HEK293 (cell line): ENCODE results near the gene S100A8.

ENCODE experiments used
- CTCF ChIA-PET: fragments of 350-600 bp; formaldehyde crosslinking; extraction: SDS; loops from one replicate; lab custom pipeline; 2021; ENCODE audit warnings: antibody characterized with exemption; lab: Yijun Ruan, JAX
- POLR2A ChIA-PET: fragments of 300-600 bp; formaldehyde crosslinking; extraction: SDS; loops from one replicate; lab custom pipeline; 2020; ENCODE audit warnings: antibody characterized with exemption, inconsistent platforms; lab: Yijun Ruan, JAX
- H3K27ac ChIP-seq: fragments of 200-500 bp; sonication (Bioruptor generic); 2 replicates; pipeline ENCODE4 v1.5.1; 2014; ENCODE audit warnings: low read depth, low read length, control low read depth, inconsistent platforms; ENCODE audit errors: extremely low read depth
- H3K36me3 ChIP-seq, 2 experiments: fragments of 200-500 bp in 1 of 2; sonication (Bioruptor generic) in 1 of 2; 1 replicate in 1 of 2; 2 replicates in 1 of 2; pipeline ENCODE4 v1.5.1; 2014 to 2017; ENCODE audit warnings: inconsistent platforms in 2 of 2, low read length in 2 of 2; ENCODE audit not compliant: control insufficient read depth in 2 of 2, insufficient read depth in 1 of 2
- H3K4me1 ChIP-seq: fragments of 200-500 bp; sonication (Bioruptor generic); 2 replicates; pipeline ENCODE4 v1.5.1; 2014; ENCODE audit warnings: mild to moderate bottlenecking, low read length, inconsistent platforms; ENCODE audit not compliant: control insufficient read depth, insufficient read depth
- H3K4me3 ChIP-seq: 2 replicates; pipeline ENCODE4 v1.5.1; 2011; ENCODE audit warnings: low read depth, mild to moderate bottlenecking, control low read depth, low read length, moderate library complexity
- H3K9me3 ChIP-seq: fragments of 200-500 bp; sonication (Bioruptor generic); 2 replicates; pipeline ENCODE4 v1.5.1; 2014; ENCODE audit warnings: low read depth, low read length, inconsistent platforms; ENCODE audit not compliant: control insufficient read depth, insufficient read depth
- KLF1 ChIP-seq: fragments of 450-650 bp; formaldehyde crosslinking; IDR thresholded peaks from 2 replicates; pipeline ENCODE4 v1.5.1; 2016; ENCODE audit warnings: missing biosample characterization, missing genetic modification characterization
- MZF1 ChIP-seq: fragments of 450-650 bp; formaldehyde crosslinking; IDR thresholded peaks from 2 replicates; pipeline ENCODE4 v1.5.1; 2017; ENCODE audit warnings: missing biosample characterization, missing genetic modification characterization, borderline replicate concordance
- SCRT1 ChIP-seq: fragments of 450-650 bp; formaldehyde crosslinking; IDR thresholded peaks from 2 replicates; pipeline ENCODE4 v1.5.1; 2016; ENCODE audit warnings: missing biosample characterization, missing genetic modification characterization, borderline replicate concordance
- TRIM28 ChIP-seq: IDR thresholded peaks from 2 replicates; pipeline ENCODE4 v1.6.1; 2011; ENCODE audit warnings: low read length, control low read depth, borderline replicate concordance
- ZBTB20 ChIP-seq: fragments of 450-650 bp; formaldehyde crosslinking; IDR thresholded peaks from 2 replicates; pipeline ENCODE4 v1.5.1; 2016; ENCODE audit warnings: missing biosample characterization, missing genetic modification characterization
- ZFP69B ChIP-seq: fragments of 450-650 bp; formaldehyde crosslinking; IDR thresholded peaks from 2 replicates; pipeline ENCODE4 v1.5.1; 2016; ENCODE audit warnings: missing biosample characterization, missing genetic modification characterization
- ZNF121 ChIP-seq: fragments of 450-650 bp; formaldehyde crosslinking; IDR thresholded peaks from 2 replicates; pipeline ENCODE4 v1.5.1; 2016; ENCODE audit warnings: missing biosample characterization, missing genetic modification characterization
- ZNF23 ChIP-seq: fragments of 450-650 bp; formaldehyde crosslinking; IDR thresholded peaks from 2 replicates; pipeline ENCODE4 v1.5.1; 2016; ENCODE audit warnings: missing biosample characterization, missing genetic modification characterization, borderline replicate concordance
- ZNF274 ChIP-seq, 2 experiments: fragments of 200-500 bp in 1 of 2; fragments of 450-650 bp in 1 of 2; sonication (Bioruptor generic) in 1 of 2; formaldehyde crosslinking in 1 of 2; IDR thresholded peaks; 2 replicates each; pipeline versions ENCODE4 v1.5.1 to v1.6.1; 2014 to 2016; ENCODE audit warnings: borderline replicate concordance in 1 of 2, inconsistent platforms in 1 of 2, low read length in 1 of 2, missing biosample characterization in 1 of 2, missing genetic modification characterization in 1 of 2
- ZNF335 ChIP-seq: fragments of 450-650 bp; formaldehyde crosslinking; conservative IDR thresholded peaks from 2 replicates; pipeline ENCODE4 v1.5.1; 2016; ENCODE audit warnings: missing biosample characterization, missing genetic modification characterization
- ZNF350 ChIP-seq: fragments of 450-650 bp; formaldehyde crosslinking; IDR thresholded peaks from 2 replicates; pipeline ENCODE4 v1.5.0; 2017; ENCODE audit warnings: missing biosample characterization, mild to moderate bottlenecking, missing genetic modification characterization
- ZNF354C ChIP-seq: fragments of 450-650 bp; formaldehyde crosslinking; IDR thresholded peaks from 2 replicates; pipeline ENCODE4 v1.5.1; 2016; ENCODE audit warnings: missing biosample characterization, missing genetic modification characterization, low read depth, borderline replicate concordance
- ZNF37A ChIP-seq: fragments of 450-650 bp; IDR thresholded peaks from 2 replicates; pipeline ENCODE4 v1.5.1; 2018; ENCODE audit warnings: missing biosample characterization, missing genetic modification characterization
- ZNF433 ChIP-seq: fragments of 450-650 bp; formaldehyde crosslinking; IDR thresholded peaks from 2 replicates; pipeline ENCODE4 v1.5.1; 2016; ENCODE audit warnings: missing biosample characterization, missing genetic modification characterization, low read depth
- ZNF558 ChIP-seq: fragments of 450-650 bp; formaldehyde crosslinking; IDR thresholded peaks from 2 replicates; pipeline ENCODE4 v1.5.1; 2016; ENCODE audit warnings: missing biosample characterization, missing genetic modification characterization
- ZNF623 ChIP-seq: fragments of 450-650 bp; formaldehyde crosslinking; IDR thresholded peaks from 2 replicates; pipeline ENCODE4 v1.5.1; 2016; ENCODE audit warnings: missing biosample characterization, missing genetic modification characterization
- ZNF776 ChIP-seq: fragments of 450-650 bp; formaldehyde crosslinking; IDR thresholded peaks from 2 replicates; pipeline ENCODE4 v1.5.0; 2017; ENCODE audit warnings: missing biosample characterization, missing genetic modification characterization, borderline replicate concordance
- TF ChIP-seq, protein P1 (sequence below): fragments of 450-650 bp; formaldehyde crosslinking; IDR thresholded peaks from 2 replicates; pipeline ENCODE4 v1.5.1; 2016; ENCODE audit warnings: missing biosample characterization, missing genetic modification characterization
- TF ChIP-seq, protein P2 (sequence below): fragments of 450-650 bp; formaldehyde crosslinking; IDR thresholded peaks from 2 replicates; pipeline ENCODE4 v1.5.1; 2016; ENCODE audit warnings: missing biosample characterization, missing genetic modification characterization
- TF ChIP-seq, protein P3 (sequence below): fragments of 450-650 bp; formaldehyde crosslinking; IDR thresholded peaks from 2 replicates; pipeline ENCODE4 v1.5.1; 2016; ENCODE audit warnings: missing biosample characterization, missing genetic modification characterization
- TF ChIP-seq, protein P4 (sequence below): IDR thresholded peaks from 2 replicates; pipeline ENCODE4 v1.6.1; 2011; ENCODE audit warnings: mild to moderate bottlenecking, low read depth, low read length, borderline replicate concordance
- TF ChIP-seq, protein P5 (sequence below): fragments of 450-650 bp; formaldehyde crosslinking; optimal IDR thresholded peaks from 2 replicates; pipeline ENCODE3; 2016; ENCODE audit warnings: missing biosample characterization, mild to moderate bottlenecking, missing genetic modification characterization
- TF ChIP-seq, protein P6 (sequence below): fragments of 450-650 bp; formaldehyde crosslinking; IDR thresholded peaks from 2 replicates; pipeline ENCODE4; 2016; ENCODE audit warnings: missing biosample characterization, missing genetic modification characterization

The S100A8 gene

DNA sequence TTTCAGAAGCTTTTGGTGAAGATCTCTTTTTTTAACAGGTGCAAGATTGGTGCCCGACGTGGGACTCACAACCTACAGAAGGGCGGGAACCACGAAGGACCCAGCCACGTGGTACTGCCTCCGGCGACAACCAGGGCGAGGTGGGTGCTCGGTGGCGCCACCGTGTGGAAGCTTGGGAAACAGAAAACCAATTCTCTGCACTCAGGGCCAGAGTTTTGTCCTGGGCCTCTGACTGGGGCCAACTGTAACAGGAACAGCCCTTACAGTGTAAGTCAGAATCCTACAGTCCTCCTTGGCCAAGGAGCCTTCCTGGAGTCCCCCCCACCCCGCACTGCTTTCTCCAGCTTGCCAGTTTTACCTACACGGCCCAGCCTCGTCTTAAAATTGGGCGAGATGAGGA is 13.9 kb upstream of the S100A8 start:
- CTCF ChIA-PET: interaction anchor here (0.7 to 1.3 kb wide), 4 partner anchors 49 to 964 kb away, joined by 3 to 6 read pairs (median 4); no protein-coding TSS in a partner anchor
- Histone ChIP-seq H3K27ac (no peak overlapping the region), H3K36me3 (no peaks in the 10 kb centered on the region), H3K9me3 (no peaks in the 10 kb centered on the region), H3K4me1 (no peaks in the 10 kb centered on the region), H3K4me3 (no peak overlapping the region)
- POLR2A ChIA-PET: no interaction called here
- TF ChIP-seq, protein P1, sequence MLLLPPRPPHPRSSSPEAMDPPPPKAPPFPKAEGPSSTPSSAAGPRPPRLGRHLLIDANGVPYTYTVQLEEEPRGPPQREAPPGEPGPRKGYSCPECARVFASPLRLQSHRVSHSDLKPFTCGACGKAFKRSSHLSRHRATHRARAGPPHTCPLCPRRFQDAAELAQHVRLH (tag by site-specific recombination): 0 out of 2 replicates have a peak, but pooled peaks have one; percentile 25
- no peak for TF ChIP-seq ZNF623 (tag by site-specific recombination)
- 0 out of 2 replicates have a peak, but pooled peaks have one; percentile 19 for TF ChIP-seq ZNF335 (tag by site-specific recombination)
- TF ChIP-seq, protein P2, sequence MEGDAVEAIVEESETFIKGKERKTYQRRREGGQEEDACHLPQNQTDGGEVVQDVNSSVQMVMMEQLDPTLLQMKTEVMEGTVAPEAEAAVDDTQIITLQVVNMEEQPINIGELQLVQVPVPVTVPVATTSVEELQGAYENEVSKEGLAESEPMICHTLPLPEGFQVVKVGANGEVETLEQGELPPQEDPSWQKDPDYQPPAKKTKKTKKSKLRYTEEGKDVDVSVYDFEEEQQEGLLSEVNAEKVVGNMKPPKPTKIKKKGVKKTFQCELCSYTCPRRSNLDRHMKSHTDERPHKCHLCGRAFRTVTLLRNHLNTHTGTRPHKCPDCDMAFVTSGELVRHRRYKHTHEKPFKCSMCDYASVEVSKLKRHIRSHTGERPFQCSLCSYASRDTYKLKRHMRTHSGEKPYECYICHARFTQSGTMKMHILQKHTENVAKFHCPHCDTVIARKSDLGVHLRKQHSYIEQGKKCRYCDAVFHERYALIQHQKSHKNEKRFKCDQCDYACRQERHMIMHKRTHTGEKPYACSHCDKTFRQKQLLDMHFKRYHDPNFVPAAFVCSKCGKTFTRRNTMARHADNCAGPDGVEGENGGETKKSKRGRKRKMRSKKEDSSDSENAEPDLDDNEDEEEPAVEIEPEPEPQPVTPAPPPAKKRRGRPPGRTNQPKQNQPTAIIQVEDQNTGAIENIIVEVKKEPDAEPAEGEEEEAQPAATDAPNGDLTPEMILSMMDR: 0 out of 2 replicates have a peak, but pooled peaks have one; percentile 11
- TF ChIP-seq TRIM28: no peak
- 0 out of 2 replicates have a peak, but pooled peaks have one; percentile 40 for TF ChIP-seq ZFP69B (tag by site-specific recombination)

DNA sequence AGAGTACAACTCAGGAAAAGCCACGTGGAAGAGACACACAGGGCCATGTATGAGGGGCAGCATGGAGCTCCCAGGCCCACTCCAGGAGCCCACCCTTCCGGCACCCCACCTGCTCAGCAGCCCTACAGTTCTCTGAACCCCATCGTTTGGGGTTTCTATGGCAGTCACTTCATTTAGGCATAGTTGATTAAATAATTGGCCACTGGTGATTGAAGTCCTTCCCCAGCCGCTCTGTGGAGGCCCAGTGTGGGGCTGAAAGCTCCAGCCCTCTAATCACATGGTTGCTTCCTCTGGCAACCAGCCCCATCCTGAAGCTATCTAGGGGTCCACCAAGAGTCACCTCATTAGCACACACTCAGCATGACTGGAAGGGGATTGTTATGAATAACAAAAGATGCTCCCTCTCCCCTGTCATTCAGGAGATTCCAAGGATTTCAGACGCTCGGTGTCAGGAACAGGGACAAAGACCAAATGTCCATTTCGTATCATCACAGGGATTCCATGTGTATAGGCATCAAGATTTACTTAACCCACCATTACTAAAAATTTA is 13.3 kb upstream of the S100A8 start:
- H3K4me3 ChIP-seq: no peak overlapping the region
- ChIA-PET POLR2A (no interaction called here), CTCF (interaction anchor here (0.7 to 1.3 kb wide), 6 partner anchors 48 to 964 kb away, joined by 3 to 6 read pairs (median 4); no protein-coding TSS in a partner anchor)
- H3K36me3 ChIP-seq: no peaks in the 10 kb centered on the region
- H3K27ac ChIP-seq: no peak overlapping the region
- H3K9me3 ChIP-seq: no peaks in the 10 kb centered on the region
- H3K4me1 ChIP-seq: no peaks in the 10 kb centered on the region
- TF ChIP-seq, protein P3, sequence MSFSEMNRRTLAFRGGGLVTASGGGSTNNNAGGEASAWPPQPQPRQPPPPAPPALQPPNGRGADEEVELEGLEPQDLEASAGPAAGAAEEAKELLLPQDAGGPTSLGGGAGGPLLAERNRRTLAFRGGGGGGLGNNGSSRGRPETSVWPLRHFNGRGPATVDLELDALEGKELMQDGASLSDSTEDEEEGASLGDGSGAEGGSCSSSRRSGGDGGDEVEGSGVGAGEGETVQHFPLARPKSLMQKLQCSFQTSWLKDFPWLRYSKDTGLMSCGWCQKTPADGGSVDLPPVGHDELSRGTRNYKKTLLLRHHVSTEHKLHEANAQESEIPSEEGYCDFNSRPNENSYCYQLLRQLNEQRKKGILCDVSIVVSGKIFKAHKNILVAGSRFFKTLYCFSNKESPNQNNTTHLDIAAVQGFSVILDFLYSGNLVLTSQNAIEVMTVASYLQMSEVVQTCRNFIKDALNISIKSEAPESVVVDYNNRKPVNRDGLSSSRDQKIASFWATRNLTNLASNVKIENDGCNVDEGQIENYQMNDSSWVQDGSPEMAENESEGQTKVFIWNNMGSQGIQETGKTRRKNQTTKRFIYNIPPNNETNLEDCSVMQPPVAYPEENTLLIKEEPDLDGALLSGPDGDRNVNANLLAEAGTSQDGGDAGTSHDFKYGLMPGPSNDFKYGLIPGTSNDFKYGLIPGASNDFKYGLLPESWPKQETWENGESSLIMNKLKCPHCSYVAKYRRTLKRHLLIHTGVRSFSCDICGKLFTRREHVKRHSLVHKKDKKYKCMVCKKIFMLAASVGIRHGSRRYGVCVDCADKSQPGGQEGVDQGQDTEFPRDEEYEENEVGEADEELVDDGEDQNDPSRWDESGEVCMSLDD (tag by site-specific recombination): no peak
- no peak for TF ChIP-seq ZNF23 (tag by site-specific recombination)
- TF ChIP-seq ZNF350 (tag by site-specific recombination): no peak
- no peak for TF ChIP-seq ZNF274 (IDR thresholded peaks at IDR 0.05; ENCODE audit: low read length)
- TF ChIP-seq ZNF274 (tag by site-specific recombination; IDR thresholded peaks at IDR 0.05; ENCODE audit: borderline replicate concordance): no peak
- TF ChIP-seq ZNF121: no peak
- no peak for TF ChIP-seq ZNF558
- TF ChIP-seq ZNF776 (tag by site-specific recombination): no peak
- TF ChIP-seq ZNF335 (tag by site-specific recombination): no peak
- no peak for TF ChIP-seq ZBTB20
- TF ChIP-seq MZF1 (tag by site-specific recombination): no peak
- no peak for TF ChIP-seq SCRT1
- TF ChIP-seq, protein P4, sequence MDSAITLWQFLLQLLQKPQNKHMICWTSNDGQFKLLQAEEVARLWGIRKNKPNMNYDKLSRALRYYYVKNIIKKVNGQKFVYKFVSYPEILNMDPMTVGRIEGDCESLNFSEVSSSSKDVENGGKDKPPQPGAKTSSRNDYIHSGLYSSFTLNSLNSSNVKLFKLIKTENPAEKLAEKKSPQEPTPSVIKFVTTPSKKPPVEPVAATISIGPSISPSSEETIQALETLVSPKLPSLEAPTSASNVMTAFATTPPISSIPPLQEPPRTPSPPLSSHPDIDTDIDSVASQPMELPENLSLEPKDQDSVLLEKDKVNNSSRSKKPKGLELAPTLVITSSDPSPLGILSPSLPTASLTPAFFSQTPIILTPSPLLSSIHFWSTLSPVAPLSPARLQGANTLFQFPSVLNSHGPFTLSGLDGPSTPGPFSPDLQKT: no peak
- TF ChIP-seq, protein P5, sequence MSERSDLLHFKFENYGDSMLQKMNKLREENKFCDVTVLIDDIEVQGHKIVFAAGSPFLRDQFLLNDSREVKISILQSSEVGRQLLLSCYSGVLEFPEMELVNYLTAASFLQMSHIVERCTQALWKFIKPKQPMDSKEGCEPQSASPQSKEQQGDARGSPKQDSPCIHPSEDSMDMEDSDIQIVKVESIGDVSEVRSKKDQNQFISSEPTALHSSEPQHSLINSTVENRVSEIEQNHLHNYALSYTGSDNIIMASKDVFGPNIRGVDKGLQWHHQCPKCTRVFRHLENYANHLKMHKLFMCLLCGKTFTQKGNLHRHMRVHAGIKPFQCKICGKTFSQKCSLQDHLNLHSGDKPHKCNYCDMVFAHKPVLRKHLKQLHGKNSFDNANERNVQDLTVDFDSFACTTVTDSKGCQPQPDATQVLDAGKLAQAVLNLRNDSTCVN (tag by site-specific recombination): no peak
- TF ChIP-seq KLF1 (tag by site-specific recombination): no peak
- TF ChIP-seq, protein P6, sequence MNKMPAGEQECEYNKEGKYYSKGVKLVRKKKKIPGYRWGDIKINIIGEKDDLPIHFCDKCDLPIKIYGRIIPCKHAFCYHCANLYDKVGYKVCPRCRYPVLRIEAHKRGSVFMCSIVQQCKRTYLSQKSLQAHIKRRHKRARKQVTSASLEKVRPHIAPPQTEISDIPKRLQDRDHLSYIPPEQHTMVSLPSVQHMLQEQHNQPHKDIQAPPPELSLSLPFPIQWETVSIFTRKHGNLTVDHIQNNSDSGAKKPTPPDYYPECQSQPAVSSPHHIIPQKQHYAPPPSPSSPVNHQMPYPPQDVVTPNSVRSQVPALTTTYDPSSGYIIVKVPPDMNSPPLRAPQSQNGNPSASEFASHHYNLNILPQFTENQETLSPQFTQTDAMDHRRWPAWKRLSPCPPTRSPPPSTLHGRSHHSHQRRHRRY: no peak
- TF ChIP-seq ZNF433 (tag by site-specific recombination): no peak
- no peak for TF ChIP-seq ZNF354C (tag by site-specific recombination)
- no peak for TF ChIP-seq ZNF37A
